K562 treated with DMSO at 1 percent for 4 hours (cell line): ENCODE data around the gene GTPBP6. TPM values are rescaled to one million over a fixed set of nuclear protein-coding genes. Genes with fewer than 3 reads are reported as not detected.

ENCODE experiments used
- total RNA-seq: library from RNA; unstranded; fragments of 300-600 nt; gene quantifications from 2 replicates; pipeline ENCODE4 v1.2.3, GENCODE V29; 2022; ENCODE audit not compliant: insufficient read depth

Gene GTPBP6, protein sequence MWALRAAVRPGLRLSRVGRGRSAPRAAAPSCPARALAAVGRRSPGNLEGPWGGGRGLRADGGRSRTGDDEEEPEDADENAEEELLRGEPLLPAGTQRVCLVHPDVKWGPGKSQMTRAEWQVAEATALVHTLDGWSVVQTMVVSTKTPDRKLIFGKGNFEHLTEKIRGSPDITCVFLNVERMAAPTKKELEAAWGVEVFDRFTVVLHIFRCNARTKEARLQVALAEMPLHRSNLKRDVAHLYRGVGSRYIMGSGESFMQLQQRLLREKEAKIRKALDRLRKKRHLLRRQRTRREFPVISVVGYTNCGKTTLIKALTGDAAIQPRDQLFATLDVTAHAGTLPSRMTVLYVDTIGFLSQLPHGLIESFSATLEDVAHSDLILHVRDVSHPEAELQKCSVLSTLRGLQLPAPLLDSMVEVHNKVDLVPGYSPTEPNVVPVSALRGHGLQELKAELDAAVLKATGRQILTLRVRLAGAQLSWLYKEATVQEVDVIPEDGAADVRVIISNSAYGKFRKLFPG
- total RNA-seq = 24.5 and 25.8 TPM in 2 replicates

GRCh38 chrX:318739-319578 lies at the start of gene GTPBP6:
Gene GTPBP6, minus strand, starts transcription at chrX:318796. Its CDS starts 9 bp downstream, at chrX:318787.

GRCh38 chrX:281166-281999 lies 37.2 kb downstream of the GTPBP6 start, which contains the start of gene PLCXD1:
Gene PLCXD1, plus strand, starts transcription at chrX:281381. Its CDS starts 2,807 bp downstream, at chrX:284188.

Other genes with a start within 250 kb of the GTPBP6 start
- gene PLCXD1, start 37.4 kb downstream of the GTPBP6 start, total RNA-seq = 44.5 and 61.0 TPM in 2 replicates
- 15.0 and 16.6 TPM in 2 replicates for gene PPP2R3B, start 68.1 kb upstream of the GTPBP6 start, total RNA-seq